Measurements from ENCODE around the gene OGFR.

DNA sequence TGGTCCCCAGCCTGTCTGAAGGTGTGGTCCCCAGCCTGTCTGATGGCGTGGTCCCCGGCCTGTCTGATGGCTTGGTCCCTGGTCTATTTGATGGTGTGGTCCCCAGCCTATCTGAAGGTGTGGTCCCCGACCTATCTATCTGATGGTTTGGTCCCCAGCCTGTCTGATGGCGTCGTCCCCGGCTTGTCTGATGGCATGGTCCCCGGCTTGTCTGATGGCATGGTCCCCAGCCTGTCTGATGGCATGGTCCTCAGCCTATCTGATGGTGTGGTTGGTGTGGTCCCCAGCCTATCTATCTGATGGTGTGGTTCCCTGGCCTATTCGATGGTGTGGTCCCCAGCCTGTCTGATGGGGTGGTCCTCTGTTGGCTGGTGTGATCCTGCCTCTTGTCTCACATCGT, 26.6 kb upstream of the OGFR start:
- TF ChIP-seq, protein P1, sequence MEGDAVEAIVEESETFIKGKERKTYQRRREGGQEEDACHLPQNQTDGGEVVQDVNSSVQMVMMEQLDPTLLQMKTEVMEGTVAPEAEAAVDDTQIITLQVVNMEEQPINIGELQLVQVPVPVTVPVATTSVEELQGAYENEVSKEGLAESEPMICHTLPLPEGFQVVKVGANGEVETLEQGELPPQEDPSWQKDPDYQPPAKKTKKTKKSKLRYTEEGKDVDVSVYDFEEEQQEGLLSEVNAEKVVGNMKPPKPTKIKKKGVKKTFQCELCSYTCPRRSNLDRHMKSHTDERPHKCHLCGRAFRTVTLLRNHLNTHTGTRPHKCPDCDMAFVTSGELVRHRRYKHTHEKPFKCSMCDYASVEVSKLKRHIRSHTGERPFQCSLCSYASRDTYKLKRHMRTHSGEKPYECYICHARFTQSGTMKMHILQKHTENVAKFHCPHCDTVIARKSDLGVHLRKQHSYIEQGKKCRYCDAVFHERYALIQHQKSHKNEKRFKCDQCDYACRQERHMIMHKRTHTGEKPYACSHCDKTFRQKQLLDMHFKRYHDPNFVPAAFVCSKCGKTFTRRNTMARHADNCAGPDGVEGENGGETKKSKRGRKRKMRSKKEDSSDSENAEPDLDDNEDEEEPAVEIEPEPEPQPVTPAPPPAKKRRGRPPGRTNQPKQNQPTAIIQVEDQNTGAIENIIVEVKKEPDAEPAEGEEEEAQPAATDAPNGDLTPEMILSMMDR (conservative IDR thresholded peaks at IDR 0.05; ENCODE audit: low read depth, low read length), result no peak
- TF ChIP-seq EZH2 (IDR thresholded peaks at IDR 0.05; ENCODE audit: borderline replicate concordance, low read depth, low read length, poor library complexity, severe bottlenecking), result no peak
